ENCODE results near the gene ACOT12.

The ACOT12 gene

GRCh38 chr5:81292130-81292529, 101.8 kb downstream of the ACOT12 start:
- Histone ChIP-seq H3K36me3 (ENCODE audit: control insufficient read depth, insufficient read depth, low read length) (peaks cover 7% of the 10 kb centered on the region), H3K4me1 (ENCODE audit: control insufficient read depth, insufficient read depth, low read length, poor library complexity, severe bottlenecking) (no peaks in the 10 kb centered on the region), H3K9me3 (ENCODE audit: control insufficient read depth, low read length) (peaks cover 26% of the 10 kb centered on the region), H3K27ac (ENCODE audit: low read depth, low read length, severe bottlenecking) (no peak overlapping the region), H3K4me3 (ENCODE audit: extremely low read depth, insufficient read depth, low read length, poor library complexity, severe bottlenecking) (no peak overlapping the region)
- WGBS, 2 experiments (ENCODE audit: insufficient coverage in 2 of 2): 75 to 100% methylated on average over 1 of the region's 2 CpGs

GRCh38 chr5:81290146-81290545, 103.8 kb downstream of the ACOT12 start:
- Histone ChIP-seq H3K36me3 (ENCODE audit: control insufficient read depth, insufficient read depth, low read length) (peaks cover 10% of the 10 kb centered on the region), H3K4me1 (ENCODE audit: control insufficient read depth, insufficient read depth, low read length, poor library complexity, severe bottlenecking) (no peaks in the 10 kb centered on the region), H3K27ac (ENCODE audit: low read depth, low read length, severe bottlenecking) (no peak overlapping the region), H3K4me3 (ENCODE audit: extremely low read depth, insufficient read depth, low read length, poor library complexity, severe bottlenecking) (no peak overlapping the region), H3K9me3 (ENCODE audit: control insufficient read depth, low read length) (peaks cover 26% of the 10 kb centered on the region)
- WGBS, 2 experiments (ENCODE audit: insufficient coverage in 2 of 2): no CpG with 5 or more reads among the region's 1 CpG

GRCh38 chr5:81288021-81288433, 105.9 kb downstream of the ACOT12 start:
- Histone ChIP-seq H3K4me1 (ENCODE audit: control insufficient read depth, insufficient read depth, low read length, poor library complexity, severe bottlenecking) (no peaks in the 10 kb centered on the region), H3K36me3 (ENCODE audit: control insufficient read depth, insufficient read depth, low read length) (peaks cover 10% of the 10 kb centered on the region), H3K9me3 (ENCODE audit: control insufficient read depth, low read length) (peaks cover 16% of the 10 kb centered on the region), H3K27ac (ENCODE audit: low read depth, low read length, severe bottlenecking) (no peak overlapping the region), H3K4me3 (ENCODE audit: extremely low read depth, insufficient read depth, low read length, poor library complexity, severe bottlenecking) (no peak overlapping the region)
- 87 to 90% methylated on average over 2 to 3 of the region's 4 CpGs for WGBS, 2 experiments (ENCODE audit: insufficient coverage in 2 of 2)

GRCh38 chr5:81286059-81286617, 107.8 kb downstream of the ACOT12 start:
- Histone ChIP-seq H3K27ac (ENCODE audit: low read depth, low read length, severe bottlenecking) (no peak overlapping the region), H3K36me3 (ENCODE audit: control insufficient read depth, insufficient read depth, low read length) (peaks cover 3% of the 10 kb centered on the region), H3K4me1 (ENCODE audit: control insufficient read depth, insufficient read depth, low read length, poor library complexity, severe bottlenecking) (no peaks in the 10 kb centered on the region), H3K4me3 (ENCODE audit: extremely low read depth, insufficient read depth, low read length, poor library complexity, severe bottlenecking) (no peak overlapping the region), H3K9me3 (ENCODE audit: control insufficient read depth, low read length) (no peaks in the 10 kb centered on the region)
- WGBS, 2 experiments (ENCODE audit: insufficient coverage in 2 of 2): 89 to 100% methylated on average over 1 of the region's 3 CpGs

- no peak overlapping the region for H3K4me3 ChIP-seq (ENCODE audit: extremely low read depth, insufficient read depth, low read length, poor library complexity, severe bottlenecking)
- peaks cover 3% of the 10 kb centered on the region for H3K36me3 ChIP-seq (ENCODE audit: control insufficient read depth, insufficient read depth, low read length)
- H3K9me3 ChIP-seq (ENCODE audit: control insufficient read depth, low read length): no peaks in the 10 kb centered on the region
- WGBS, 2 experiments (ENCODE audit: insufficient coverage in 2 of 2): no CpG with 5 or more reads among the region's 1 CpG
- H3K27ac ChIP-seq (ENCODE audit: low read depth, low read length, severe bottlenecking): no peak overlapping the region
- H3K4me1 ChIP-seq (ENCODE audit: control insufficient read depth, insufficient read depth, low read length, poor library complexity, severe bottlenecking): no peaks in the 10 kb centered on the region
Observed at GRCh38 chr5:81283976-81284375, 110.0 kb downstream of the ACOT12 start.

Data from mesodermal cell (in vitro differentiated cells).